ENCODE data around the gene NRG2.

The NRG2 gene

GRCh38 chr5:139808481-139809330 lies 234.4 kb downstream of the NRG2 start:
- ATAC-seq: no peak

GRCh38 chr5:139807647-139808030 lies 235.5 kb downstream of the NRG2 start:
- ATAC-seq: no peak

GRCh38 chr5:139806726-139807646 lies 236.1 kb downstream of the NRG2 start:
- ATAC-seq: no peak

GRCh38 chr5:139806111-139806510 lies 237.0 kb downstream of the NRG2 start:
- no peak for ATAC-seq

- no peak for ATAC-seq
Observed at GRCh38 chr5:139805545-139805944, 237.6 kb downstream of the NRG2 start.

GRCh38 chr5:139804800-139805397 lies 238.2 kb downstream of the NRG2 start:
- no peak for ATAC-seq

GRCh38 chr5:139803978-139804377 lies 239.1 kb downstream of the NRG2 start:
- no peak for ATAC-seq

GRCh38 chr5:139799359-139799758 lies 243.7 kb downstream of the NRG2 start:
- ATAC-seq: no peak

GRCh38 chr5:139798883-139799282 lies 244.2 kb downstream of the NRG2 start:
- no peak for ATAC-seq

- no peak for ATAC-seq
Observed at GRCh38 chr5:139797856-139798510, 245.1 kb downstream of the NRG2 start.

- ATAC-seq: no peak
Observed at GRCh38 chr5:139797335-139797734, 245.8 kb downstream of the NRG2 start.
